ENCODE results near the gene MDGA2. TPM values are rescaled to one million over a fixed set of nuclear protein-coding genes. Genes with fewer than 3 reads are reported as not detected.

MDGA2 gene
- total and polyA plus RNA-seq, 2 of the 8 experiments (the other 6 are each of a cell fraction or from before 2014, with no cell fraction given): 0.11 to 0.69 TPM

DNA sequence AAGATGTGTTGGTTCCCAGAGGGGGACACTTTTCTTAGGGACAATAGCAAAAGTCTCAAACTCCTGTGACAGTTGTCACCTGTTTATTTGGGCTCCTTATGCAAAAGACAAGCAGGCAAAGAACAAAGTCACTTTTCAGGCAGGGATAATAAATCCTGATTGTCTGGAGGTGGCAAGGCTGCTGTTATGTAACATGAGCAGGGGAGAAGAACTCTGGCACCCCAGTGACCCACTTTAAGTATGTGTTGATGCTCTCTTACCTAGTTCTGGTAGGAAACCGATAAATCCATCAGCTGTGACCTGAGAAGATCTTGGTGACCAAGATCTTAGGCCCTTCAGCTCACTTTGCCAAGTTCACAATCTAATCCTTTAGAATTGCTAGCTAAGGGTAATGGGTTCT lies 17.4 kb downstream of the MDGA2 start:
- FAIRE-seq (no peak), DNase-seq (ENCODE audit: low read depth in 1 of 2, low spot score in 2 of 2) (no peak)
- Histone ChIP-seq H4K91ac (replicated peaks; ENCODE audit: insufficient read length, low read length) (no peak overlapping the region), H2BK120ac (replicated peaks; ENCODE audit: low read depth, low read length) (no peak overlapping the region), H3K79me1 (ENCODE audit: low read depth, low read length) (no peaks in the 10 kb centered on the region), H3K9me3 (ENCODE audit: insufficient read depth in 2 of 2, low read depth in 1 of 2, low read length in 1 of 2) (no peaks in the 10 kb centered on the region), H3K36me3 (ENCODE audit: control insufficient read depth in 2 of 4, insufficient read depth in 4 of 4, low read length in 3 of 4) (no peaks in the 10 kb centered on the region), H4K8ac (ENCODE audit: extremely low read depth, insufficient read depth, low read length) (no peak overlapping the region), H3K56ac (replicated peaks; ENCODE audit: insufficient read length, low read depth, low read length) (no peak overlapping the region), H3K79me2 (ENCODE audit: control insufficient read depth in 1 of 2, insufficient read depth in 2 of 2, low read length in 2 of 2) (no peaks in the 10 kb centered on the region), H2BK5ac (ENCODE audit: low read depth, low read length) (no peak overlapping the region), H3K9ac (replicated peaks in 1 of 4; ENCODE audit: extremely low read depth in 1 of 4, low read depth in 3 of 4, low read length in 3 of 4) (no peak overlapping the region), H3K23ac (ENCODE audit: insufficient read length) (no peak overlapping the region), H2BK20ac (ENCODE audit: low read length) (no peak overlapping the region), H3K27me3 (replicated peaks in 1 of 4; ENCODE audit: control insufficient read depth in 3 of 4, extremely low read depth in 1 of 4, insufficient read depth in 3 of 4, low read length in 3 of 4) (no peaks in the 10 kb centered on the region), H3K23me2 (ENCODE audit: low read depth, low read length) (no peaks in the 10 kb centered on the region), H2BK12ac (ENCODE audit: low read depth, low read length) (no peak overlapping the region), H3K4ac (replicated peaks; ENCODE audit: insufficient read length, low read depth, low read length) (no peak overlapping the region), H3K4me2 (ENCODE audit: insufficient read depth in 1 of 2, low read depth in 2 of 2, low read length in 2 of 2) (no peak overlapping the region), H3K4me1 (replicated peaks in 1 of 4; ENCODE audit: control insufficient read depth in 3 of 4, insufficient read depth in 4 of 4, low read length in 3 of 4) (no peaks in the 10 kb centered on the region), H2AK5ac (ENCODE audit: low read depth, low read length) (no peak overlapping the region), H2AFZ (ENCODE audit: low read length) (no peak overlapping the region), H4K5ac (ENCODE audit: insufficient read length, low read depth, low read length) (no peak overlapping the region), H3K18ac (ENCODE audit: extremely low read depth, low read length) (no peak overlapping the region), H4K20me1 (replicated peaks in 1 of 2; ENCODE audit: control insufficient read depth in 1 of 2, insufficient read depth in 2 of 2, low read length in 2 of 2) (no peaks in the 10 kb centered on the region), H3K4me3 (ENCODE audit: extremely low read depth in 1 of 4, insufficient read depth in 2 of 4, low read depth in 3 of 4, low read length in 4 of 4) (no peak overlapping the region), H2BK15ac (ENCODE audit: low read length) (no peak overlapping the region), H3K27ac (ENCODE audit: low read depth, low read length) (no peak overlapping the region), H3K14ac (ENCODE audit: insufficient read length) (no peak overlapping the region)
- CTCF ChIA-PET (ENCODE audit: partially characterized antibody): interaction anchor here (0.6 kb wide), 1 partner anchor 364 kb away, joined by 3 read pairs; no protein-coding TSS in a partner anchor
- TF ChIP-seq BACH1 (IDR thresholded peaks at IDR 0.05; ENCODE audit: low read length): no peak
- POLR2A ChIA-PET (ENCODE audit: partially characterized antibody): no interaction called here
- WGBS, 2 experiments (ENCODE audit: extremely low coverage in 1 of 2, insufficient coverage in 1 of 2, insufficient read length in 1 of 2, insufficient replicate concordance in 2 of 2, low coverage in 1 of 2, low lambda C conversion rate in 2 of 2, missing lambda C conversion rate in 1 of 2): 86% methylated on average over 1 of the region's 1 CpG; no CpG with 5 or more reads in 1 of the 2 experiments

Data from H1 (cell line).